GM19328 (cell line): ENCODE measurements around the gene PTPRH.

Experiments
- ATAC-seq: cut with Tn5 transposase; IDR thresholded peaks from one replicate; pipeline ENCODE4 v1.9.1; 2021; ENCODE audit warnings: mild to moderate bottlenecking, moderate library complexity; ENCODE audit not compliant: unreplicated experiment

PTPRH gene

GRCh38 chr19:55137915-55138314 lies 71.4 kb downstream of the PTPRH start:
- ATAC-seq, result no peak

DNA sequence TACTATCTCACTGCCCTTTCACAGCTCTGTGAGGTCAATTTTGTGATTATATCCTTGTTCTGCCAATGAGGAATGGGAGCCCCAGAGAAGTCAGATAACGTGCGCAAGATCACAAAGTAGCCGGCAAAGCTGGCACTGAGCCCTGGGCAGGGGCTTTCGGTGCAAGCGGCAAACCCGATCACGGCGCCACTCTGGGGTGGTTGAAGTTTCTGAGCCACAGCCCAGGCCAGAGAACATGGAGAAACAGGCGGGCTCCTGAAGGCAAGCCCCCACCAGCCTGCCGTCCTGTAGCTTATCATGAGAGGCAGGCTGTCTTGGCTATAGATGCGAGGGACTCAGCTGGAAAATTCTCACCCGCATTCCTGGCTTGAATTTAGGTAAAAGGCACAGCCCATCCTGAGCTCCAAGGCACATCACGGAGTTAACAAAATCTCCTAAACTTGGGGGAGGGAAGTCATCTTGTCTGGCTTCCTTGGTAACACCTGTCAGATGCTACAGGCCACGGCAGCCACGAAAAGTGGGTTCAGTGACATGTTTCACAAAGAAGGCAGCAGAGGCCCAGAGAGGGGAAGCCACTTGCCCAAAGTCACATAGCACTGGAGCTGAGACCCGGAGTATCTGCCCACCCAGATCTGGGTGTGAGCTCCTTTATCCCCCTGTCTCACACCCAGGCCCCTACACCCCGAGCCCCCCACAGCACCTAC lies 72.8 kb downstream of the PTPRH start:
- ATAC-seq, result no peak

- ATAC-seq, result no peak
These were observed 74.6 kb downstream of the PTPRH start for GRCh38 chr19:55134736-55135135.

DNA sequence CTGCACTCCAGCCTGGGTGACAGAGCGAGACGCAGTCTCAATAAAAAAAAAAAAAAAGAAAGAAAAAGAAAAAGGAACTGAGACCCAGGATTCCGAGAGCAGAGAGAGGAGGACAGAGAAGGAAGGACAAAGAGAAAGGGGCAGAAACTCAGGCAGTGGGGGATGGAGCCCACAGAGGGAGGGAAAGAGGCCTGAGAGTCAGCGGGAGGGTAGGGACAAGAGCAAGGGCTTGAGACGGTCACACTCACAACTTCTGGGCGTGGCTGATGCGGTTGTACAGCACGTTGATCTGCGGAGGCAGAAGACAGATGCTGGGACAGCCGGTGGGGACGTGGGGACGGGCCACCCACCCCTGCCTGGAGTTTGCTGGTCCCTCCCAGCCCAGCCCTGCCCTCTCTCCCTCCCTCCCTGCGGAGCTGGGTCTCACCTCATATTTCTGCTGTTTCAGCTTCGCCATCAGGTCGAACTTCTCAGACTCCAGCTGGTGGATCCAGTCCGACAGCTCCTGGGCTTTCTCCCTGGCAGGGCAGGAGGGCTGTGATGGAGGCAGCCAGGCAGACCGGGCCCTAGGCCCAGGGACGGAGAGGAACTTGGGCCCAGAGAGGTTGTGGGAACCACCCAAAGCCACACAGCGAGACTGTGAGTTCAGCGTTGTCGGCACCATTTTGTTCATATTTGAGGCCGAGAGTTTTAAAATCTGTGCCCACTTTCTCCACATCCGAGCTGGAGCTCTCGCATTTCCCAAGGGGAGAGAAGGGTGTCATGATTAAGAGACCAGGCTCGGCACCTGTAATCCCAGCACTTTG lies 75.5 kb downstream of the PTPRH start:
- no peak for ATAC-seq

- no peak for ATAC-seq
These were observed 76.7 kb downstream of the PTPRH start for GRCh38 chr19:55132453-55133129.

- ATAC-seq, result no peak
These were observed 77.9 kb downstream of the PTPRH start for GRCh38 chr19:55131421-55131820.
